Lower leg skin (tissue), 4 donors: Measurements from ENCODE around the gene RNF19B. TPM values are rescaled to one million over a fixed set of nuclear protein-coding genes. Genes with fewer than 3 reads are reported as not detected.

Experiments used
- DNase-seq, 2 donors: peaks; one replicate each; pipeline ENCODE4 v3.0.0-alpha.2; 2019; ENCODE audit warnings: low spot score in 2 of 2
- H3K4me3 ChIP-seq: fragments of 200-600 bp; sonication (generic); 2 replicates; pipeline ENCODE4 v1.5.1; 2017; ENCODE audit warnings: mild to moderate bottlenecking, low read depth; ENCODE audit not compliant: poor library complexity, severe bottlenecking
- POLR2A ChIP-seq, 2 donors: fragments of 450-650 bp; IDR thresholded peaks; one replicate each; pipeline ENCODE4 v1.6.1; 2016 to 2017; ENCODE audit warnings: antibody characterized with exemption in 2 of 2, mild to moderate bottlenecking in 1 of 2, moderate library complexity in 1 of 2
- WGBS, 2 donors: methylation state at CpG; one replicate each; pipeline ENCODE4 v1.1.5; 2018; 5-methylcytosine and 5-hydroxymethylcytosine counted together
- intact Hi-C: fragments of 100-400 bp; cut with DNase I; formaldehyde crosslinking; loops from one replicate; pipeline ENCODE4 v1.15.0; 2023; ENCODE audit warnings: low total_unique reads
- total RNA-seq, 4 donors: library from RNA; depleted of rRNA; stranded (reverse); fragments of >200 nt; gene quantifications; one replicate each; pipeline ENCODE4 v1.1.0, GENCODE V29; 2016
- TF ChIP-seq, protein P1 (sequence below), 3 donors: fragments of 450-650 bp; IDR thresholded peaks; one replicate each; pipeline ENCODE4 v1.5.1; 2016; ENCODE audit warnings: antibody characterized with exemption in 3 of 3, mild to moderate bottlenecking in 3 of 3, moderate library complexity in 2 of 3

The RNF19B gene
- total RNA-seq, 4 donors from 2014 or later, result 29.5 to 42.6 (median 37.5) TPM

- WGBS, 2 donors, result 29 to 40% methylated on average over 2 of the region's 2 CpGs
Measured at GRCh38 chr1:32904797-32905196, 59.8 kb downstream of the RNF19B start.

GRCh38 chr1:32903991-32904785 lies 60.4 kb downstream of the RNF19B start:
- no peak for TF ChIP-seq POLR2A (IDR thresholded peaks at IDR 0.05)
- TF ChIP-seq, protein P1, sequence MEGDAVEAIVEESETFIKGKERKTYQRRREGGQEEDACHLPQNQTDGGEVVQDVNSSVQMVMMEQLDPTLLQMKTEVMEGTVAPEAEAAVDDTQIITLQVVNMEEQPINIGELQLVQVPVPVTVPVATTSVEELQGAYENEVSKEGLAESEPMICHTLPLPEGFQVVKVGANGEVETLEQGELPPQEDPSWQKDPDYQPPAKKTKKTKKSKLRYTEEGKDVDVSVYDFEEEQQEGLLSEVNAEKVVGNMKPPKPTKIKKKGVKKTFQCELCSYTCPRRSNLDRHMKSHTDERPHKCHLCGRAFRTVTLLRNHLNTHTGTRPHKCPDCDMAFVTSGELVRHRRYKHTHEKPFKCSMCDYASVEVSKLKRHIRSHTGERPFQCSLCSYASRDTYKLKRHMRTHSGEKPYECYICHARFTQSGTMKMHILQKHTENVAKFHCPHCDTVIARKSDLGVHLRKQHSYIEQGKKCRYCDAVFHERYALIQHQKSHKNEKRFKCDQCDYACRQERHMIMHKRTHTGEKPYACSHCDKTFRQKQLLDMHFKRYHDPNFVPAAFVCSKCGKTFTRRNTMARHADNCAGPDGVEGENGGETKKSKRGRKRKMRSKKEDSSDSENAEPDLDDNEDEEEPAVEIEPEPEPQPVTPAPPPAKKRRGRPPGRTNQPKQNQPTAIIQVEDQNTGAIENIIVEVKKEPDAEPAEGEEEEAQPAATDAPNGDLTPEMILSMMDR (IDR thresholded peaks at IDR 0.05), result no peak
- 64 to 77% methylated on average over 3 of the region's 3 CpGs for WGBS, 2 donors
- intact Hi-C loops, result no loop called here
- H3K4me3 ChIP-seq, result no peak overlapping the region
- no peak for DNase-seq

More at GRCh38 chr1:32904797-32905196, 59.8 kb downstream of the RNF19B start:
- intact Hi-C loops, result no loop called here
- DNase-seq, result no peak
- no peak overlapping the region for H3K4me3 ChIP-seq
- TF ChIP-seq, protein P1 (IDR thresholded peaks at IDR 0.05), result no peak
- no peak for TF ChIP-seq POLR2A (IDR thresholded peaks at IDR 0.05)

- 73 to 74% methylated on average over 6 of the region's 6 CpGs for WGBS, 2 donors
Measured at GRCh38 chr1:32902535-32902920, 62.1 kb downstream of the RNF19B start.

GRCh38 chr1:32901823-32902534 lies 62.6 kb downstream of the RNF19B start:
- intact Hi-C loops, result no loop called here
- WGBS, 2 donors, result 42% methylated on average over 24 of the region's 24 CpGs
- TF ChIP-seq POLR2A (IDR thresholded peaks at IDR 0.05), result no peak
- TF ChIP-seq, protein P1 (IDR thresholded peaks at IDR 0.05), result no peak
- no peak for DNase-seq
- H3K4me3 ChIP-seq, result peak overlapping the region; percentile 36

More at GRCh38 chr1:32902535-32902920, 62.1 kb downstream of the RNF19B start:
- no peak for DNase-seq
- intact Hi-C loops, result no loop called here
- TF ChIP-seq, protein P1 (IDR thresholded peaks at IDR 0.05), result no peak
- no peak for TF ChIP-seq POLR2A (IDR thresholded peaks at IDR 0.05)
- no peak overlapping the region for H3K4me3 ChIP-seq

DNA sequence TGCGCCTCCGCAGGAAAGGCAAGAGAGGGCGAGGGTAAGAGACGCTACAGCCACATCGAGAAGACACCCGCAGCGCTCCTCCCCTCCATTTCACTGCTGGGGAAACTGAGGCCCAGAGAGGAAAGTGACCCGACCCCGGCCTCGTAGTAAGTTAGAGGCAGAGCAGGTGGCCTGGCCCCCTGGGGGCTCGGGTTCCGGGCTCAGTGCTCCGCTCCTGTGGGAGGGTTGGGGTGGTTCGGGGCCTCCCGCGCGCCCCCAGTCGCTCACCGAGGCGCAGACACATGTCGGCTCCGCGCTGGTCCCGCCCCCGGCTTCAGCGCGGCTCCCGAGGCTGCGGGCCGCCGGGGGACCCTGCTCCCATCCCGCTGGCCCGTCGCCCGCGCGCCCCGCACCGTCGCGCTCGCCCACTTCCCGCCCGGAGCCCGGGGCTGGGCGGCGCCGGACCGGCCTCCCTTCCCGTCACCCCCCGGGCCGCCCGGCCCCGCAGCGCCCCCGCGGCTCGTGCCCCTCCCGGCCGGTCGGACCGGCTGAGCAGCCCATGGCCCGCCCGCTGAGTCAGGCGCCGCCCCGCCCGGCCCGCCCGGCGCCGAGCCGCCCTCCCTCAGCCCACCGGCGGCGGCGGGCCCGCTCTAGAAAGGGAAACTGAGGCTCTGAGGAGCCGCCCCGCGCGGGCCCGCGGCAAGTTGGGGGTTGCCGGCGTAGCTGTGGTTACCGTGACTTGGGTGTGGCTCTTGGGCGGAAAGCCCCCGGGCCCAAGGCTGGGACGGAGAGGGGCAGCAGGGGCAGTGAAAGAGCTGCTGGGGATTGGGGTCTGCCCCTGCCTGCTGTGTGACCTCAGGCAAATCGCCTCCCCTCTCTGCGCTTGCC lies 63.4 kb downstream of the RNF19B start, which contains the start of gene TMEM54:
TMEM54 (minus strand) TSS at position 434 of the 867 bp plus-strand sequence; CDS start at position 283, 151 bp downstream.
- H3K4me3 ChIP-seq, result peak within 1 kb of the TSS; percentile 51
- WGBS, 2 donors, result 1 to 2% methylated on average over 18 to 31 of the region's 92 CpGs
- TF ChIP-seq, protein P1 (IDR thresholded peaks at IDR 0.05), result no peak
- no peak for TF ChIP-seq POLR2A (IDR thresholded peaks at IDR 0.05)
- intact Hi-C loops, result no loop called here
- peak in 1 of 2 donors; percentile 89 for DNase-seq
